ENCODE results near the gene STAMBPL1. TPM values are rescaled to one million over a fixed set of nuclear protein-coding genes. Genes with fewer than 3 reads are reported as not detected.

STAMBPL1 gene
- polyA plus RNA-seq, 1 donor from 2014 or later, result 21.9 TPM

GRCh38 chr10:88865281-88865876 lies 14.7 kb upstream of the STAMBPL1 start:
- Histone ChIP-seq H3K79me2 (replicated peaks; ENCODE audit: insufficient read depth, low read length) (no peaks in the 10 kb centered on the region), H3K9me3 (ENCODE audit: low read length) (no peaks in the 10 kb centered on the region), H2AFZ (ENCODE audit: low read depth, low read length) (no peak overlapping the region), H3K4me3 (ENCODE audit: low read length) (no peak overlapping the region), H3K9me2 (ENCODE audit: insufficient read depth, low read length) (no peaks in the 10 kb centered on the region), H3F3A (ENCODE audit: insufficient read depth, low read length, poor library complexity, severe bottlenecking) (no peaks in the 10 kb centered on the region), H3K27ac (ENCODE audit: low read length) (no peak overlapping the region), H3K36me3 (ENCODE audit: insufficient read depth, low read length) (no peaks in the 10 kb centered on the region), H4K20me1 (ENCODE audit: insufficient read depth) (no peaks in the 10 kb centered on the region), H3K9ac (ENCODE audit: low read length) (no peak overlapping the region), H3K4me2 (ENCODE audit: low read length) (no peak overlapping the region), H3K27me3 (ENCODE audit: insufficient read depth, low read depth, low read length) (no peaks in the 10 kb centered on the region)
- TF ChIP-seq CTCF (IDR thresholded peaks at IDR 0.05; ENCODE audit: poor library complexity, severe bottlenecking) (peak; percentile 26), RAD21 (conservative IDR thresholded peaks at IDR 0.05) (no peak), EZH2 (IDR thresholded peaks at IDR 0.05; ENCODE audit: borderline replicate concordance, insufficient read depth, low read length, poor library complexity, severe bottlenecking) (no peak), SMC3 (conservative IDR thresholded peaks at IDR 0.05; ENCODE audit: poor library complexity) (peak; percentile 22), MXI1 (conservative IDR thresholded peaks at IDR 0.05; ENCODE audit: poor library complexity, severe bottlenecking) (no peak)

GRCh38 chr10:88866454-88866853 lies 13.6 kb upstream of the STAMBPL1 start:
- Histone ChIP-seq H3K27me3 (ENCODE audit: insufficient read depth, low read depth, low read length) (no peaks in the 10 kb centered on the region), H3K9ac (ENCODE audit: low read length) (no peak overlapping the region), H3F3A (ENCODE audit: insufficient read depth, low read length, poor library complexity, severe bottlenecking) (no peaks in the 10 kb centered on the region), H3K27ac (ENCODE audit: low read length) (no peak overlapping the region), H3K9me3 (ENCODE audit: low read length) (no peaks in the 10 kb centered on the region), H3K4me3 (ENCODE audit: low read length) (no peak overlapping the region), H3K36me3 (ENCODE audit: insufficient read depth, low read length) (no peaks in the 10 kb centered on the region), H2AFZ (ENCODE audit: low read depth, low read length) (no peak overlapping the region), H4K20me1 (ENCODE audit: insufficient read depth) (no peaks in the 10 kb centered on the region), H3K79me2 (replicated peaks; ENCODE audit: insufficient read depth, low read length) (no peaks in the 10 kb centered on the region), H3K9me2 (ENCODE audit: insufficient read depth, low read length) (no peaks in the 10 kb centered on the region), H3K4me2 (ENCODE audit: low read length) (no peak overlapping the region)
- no peak for TF ChIP-seq POLR2AphosphoS5 (IDR thresholded peaks at IDR 0.05)
- no peak for TF ChIP-seq CTCF (IDR thresholded peaks at IDR 0.05; ENCODE audit: poor library complexity, severe bottlenecking)
- no peak for TF ChIP-seq SMC3 (conservative IDR thresholded peaks at IDR 0.05; ENCODE audit: poor library complexity)
- TF ChIP-seq RAD21 (conservative IDR thresholded peaks at IDR 0.05), result no peak
- TF ChIP-seq EZH2 (IDR thresholded peaks at IDR 0.05; ENCODE audit: borderline replicate concordance, insufficient read depth, low read length, poor library complexity, severe bottlenecking), result no peak
- no peak for TF ChIP-seq EP300 (conservative IDR thresholded peaks at IDR 0.05; ENCODE audit: poor library complexity, severe bottlenecking)

- Histone ChIP-seq H3K27ac (ENCODE audit: low read length) (no peak overlapping the region), H3K4me3 (ENCODE audit: low read length) (no peak overlapping the region), H3K9me3 (ENCODE audit: low read length) (no peaks in the 10 kb centered on the region), H3K36me3 (ENCODE audit: insufficient read depth, low read length) (no peaks in the 10 kb centered on the region), H3F3A (ENCODE audit: insufficient read depth, low read length, poor library complexity, severe bottlenecking) (no peaks in the 10 kb centered on the region), H2AFZ (ENCODE audit: low read depth, low read length) (no peak overlapping the region), H3K79me2 (replicated peaks; ENCODE audit: insufficient read depth, low read length) (no peaks in the 10 kb centered on the region), H3K9ac (ENCODE audit: low read length) (no peak overlapping the region), H3K27me3 (ENCODE audit: insufficient read depth, low read depth, low read length) (no peaks in the 10 kb centered on the region), H4K20me1 (ENCODE audit: insufficient read depth) (no peaks in the 10 kb centered on the region), H3K9me2 (ENCODE audit: insufficient read depth, low read length) (no peaks in the 10 kb centered on the region), H3K4me2 (ENCODE audit: low read length) (no peak overlapping the region)
- TF ChIP-seq EP300 (conservative IDR thresholded peaks at IDR 0.05; ENCODE audit: poor library complexity, severe bottlenecking) (no peak), SMC3 (conservative IDR thresholded peaks at IDR 0.05; ENCODE audit: poor library complexity) (no peak), CTCF (IDR thresholded peaks at IDR 0.05; ENCODE audit: poor library complexity, severe bottlenecking) (no peak), TAF1 (IDR thresholded peaks at IDR 0.05; ENCODE audit: low read depth) (no peak), REST (IDR thresholded peaks at IDR 0.05; ENCODE audit: borderline replicate concordance) (no peak), MXI1 (conservative IDR thresholded peaks at IDR 0.05; ENCODE audit: poor library complexity, severe bottlenecking) (no peak), RAD21 (conservative IDR thresholded peaks at IDR 0.05) (no peak), EZH2 (IDR thresholded peaks at IDR 0.05; ENCODE audit: borderline replicate concordance, insufficient read depth, low read length, poor library complexity, severe bottlenecking) (no peak), POLR2AphosphoS5 (IDR thresholded peaks at IDR 0.05) (no peak)
Observed at GRCh38 chr10:88870089-88870488, 10.0 kb upstream of the STAMBPL1 start.

All from neural cell (in vitro differentiated cells).